Liver (tissue), 9 donors: Measurements from ENCODE around the gene LHFPL5. TPM values are rescaled to one million over a fixed set of nuclear protein-coding genes. Genes with fewer than 3 reads are reported as not detected.

Experiments
- DNase-seq: peaks from one replicate; pipeline ENCODE4 v3.0.0-alpha.2; 2017; ENCODE audit warnings: low spot score
- H3K27ac ChIP-seq, 2 donors: one replicate each; pipeline ENCODE4 v1.7.0; 2013; ENCODE audit warnings: inconsistent platforms in 2 of 2, low read length in 2 of 2, control low read depth in 1 of 2, low read depth in 1 of 2, mild to moderate bottlenecking in 1 of 2
- H3K27me3 ChIP-seq, 4 donors: one replicate each; pipeline versions ENCODE4 v1.6.1 to v1.7.0; 2013; ENCODE audit warnings: low read length in 3 of 4, inconsistent platforms in 1 of 4, mild to moderate bottlenecking in 1 of 4, moderate library complexity in 1 of 4; ENCODE audit not compliant: control insufficient read depth in 4 of 4, insufficient read depth in 4 of 4
- H3K36me3 ChIP-seq, 4 donors: one replicate each; pipeline versions ENCODE4 v1.6.1 to v1.7.0; 2013; ENCODE audit warnings: low read length in 3 of 4, mild to moderate bottlenecking in 3 of 4, low read depth in 1 of 4, moderate library complexity in 1 of 4; ENCODE audit not compliant: control insufficient read depth in 4 of 4, insufficient read depth in 3 of 4
- H3K4me1 ChIP-seq, 4 donors: one replicate each; pipeline versions ENCODE4 v1.6.1 to v1.7.0; 2013; ENCODE audit warnings: low read length in 3 of 4, mild to moderate bottlenecking in 3 of 4, moderate library complexity in 1 of 4; ENCODE audit not compliant: control insufficient read depth in 4 of 4, insufficient read depth in 4 of 4
- H3K4me3 ChIP-seq, 3 donors: one replicate each; pipeline versions ENCODE4 v1.6.1 to v1.7.0; 2013; ENCODE audit warnings: low read length in 3 of 3, control low read depth in 1 of 3, low read depth in 1 of 3, mild to moderate bottlenecking in 1 of 3
- H3K9ac ChIP-seq, 2 donors: one replicate each; pipeline ENCODE4 v1.7.0; 2013; ENCODE audit warnings: low read length in 2 of 2, mild to moderate bottlenecking in 2 of 2, moderate library complexity in 2 of 2, control low read depth in 1 of 2, low read depth in 1 of 2
- H3K9me3 ChIP-seq, 4 donors: one replicate each; pipeline versions ENCODE4 v1.6.1 to v1.7.0; 2013; ENCODE audit warnings: low read length in 3 of 4; ENCODE audit not compliant: control insufficient read depth in 4 of 4
- ATF3 ChIP-seq: IDR thresholded peaks from 2 replicates; pipeline ENCODE4 v1.6.1; 2016; ENCODE audit warnings: antibody characterized with exemption
- CTCF ChIP-seq: fragments of 150-350 bp; IDR thresholded peaks from 2 replicates; pipeline ENCODE4 v1.5.1; 2017; ENCODE audit warnings: improper control_type of control experiment, low read depth, low read length; ENCODE audit not compliant: missing input control
- EGR1 ChIP-seq, 2 donors: IDR thresholded peaks; 2 replicates each; pipeline ENCODE4 v1.6.1; 2016 to 2018; ENCODE audit warnings: antibody characterized with exemption in 2 of 2, low read depth in 2 of 2
- FOXA1 ChIP-seq: IDR thresholded peaks from 2 replicates; pipeline ENCODE4 v1.6.1; 2016; ENCODE audit warnings: antibody characterized with exemption
- FOXA2 ChIP-seq: IDR thresholded peaks from 2 replicates; pipeline ENCODE4 v1.6.1; 2016; ENCODE audit warnings: antibody characterized with exemption
- GABPA ChIP-seq, 2 donors: IDR thresholded peaks in 1 of 2; conservative IDR thresholded peaks in 1 of 2; 2 replicates each; pipeline ENCODE4 v1.6.1; 2016; ENCODE audit warnings: antibody characterized with exemption in 2 of 2, mild to moderate bottlenecking in 1 of 2, moderate library complexity in 1 of 2
- HNF4A ChIP-seq, 2 donors: conservative IDR thresholded peaks; 2 replicates each; pipeline ENCODE4 v1.6.1; 2016; ENCODE audit warnings: antibody characterized with exemption in 2 of 2, mild to moderate bottlenecking in 2 of 2
- HNF4G ChIP-seq: IDR thresholded peaks from 2 replicates; pipeline ENCODE4 v1.6.1; 2016; ENCODE audit warnings: antibody characterized with exemption
- JUND ChIP-seq, 2 donors: IDR thresholded peaks; 2 replicates each; pipeline ENCODE4 v1.6.1; 2016; ENCODE audit warnings: antibody characterized with exemption in 2 of 2
- MAX ChIP-seq: IDR thresholded peaks from 2 replicates; pipeline ENCODE4 v1.6.1; 2016; ENCODE audit warnings: antibody characterized with exemption
- NR2F2 ChIP-seq: IDR thresholded peaks from 2 replicates; pipeline ENCODE4 v1.6.1; 2016; ENCODE audit warnings: antibody characterized with exemption
- RAD21 ChIP-seq, 2 donors: IDR thresholded peaks; 2 replicates each; pipeline ENCODE4 v1.6.1; 2016; ENCODE audit warnings: antibody characterized with exemption in 2 of 2, mild to moderate bottlenecking in 2 of 2
- REST ChIP-seq: IDR thresholded peaks from 2 replicates; pipeline ENCODE4 v1.6.1; 2016; ENCODE audit warnings: antibody characterized with exemption, mild to moderate bottlenecking
- RXRA ChIP-seq, 2 donors: IDR thresholded peaks; 2 replicates each; pipeline ENCODE4 v1.6.1; 2017 to 2018; ENCODE audit warnings: antibody characterized with exemption in 2 of 2, mild to moderate bottlenecking in 1 of 2
- SP1 ChIP-seq: IDR thresholded peaks from 2 replicates; pipeline ENCODE4 v1.6.1; 2018; ENCODE audit warnings: antibody characterized with exemption, mild to moderate bottlenecking
- TAF1 ChIP-seq: conservative IDR thresholded peaks from 2 replicates; pipeline ENCODE4 v1.6.1; 2016; ENCODE audit warnings: antibody characterized with exemption, mild to moderate bottlenecking
- YY1 ChIP-seq: IDR thresholded peaks from 2 replicates; pipeline ENCODE4 v1.6.1; 2016; ENCODE audit warnings: antibody characterized with exemption, mild to moderate bottlenecking
- ZBTB33 ChIP-seq: IDR thresholded peaks from 2 replicates; pipeline ENCODE4 v1.6.1; 2016; ENCODE audit warnings: antibody characterized with exemption
- WGBS: extraction: QIAGEN DNeasy Blood & Tissue Kit; methylation state at CpG from one replicate; pipeline ENCODE4 v1.1.7; 2013; 5-methylcytosine and 5-hydroxymethylcytosine counted together
- polyA plus RNA-seq, 2 donors: library from polyadenylated mRNA; stranded (reverse) in 1 of 2; unstranded in 1 of 2; fragments of 200-250 nt in 1 of 2; fragments of >200 nt in 1 of 2; fragmentation: Nextera tagmentation in 1 of 2; extraction: Ambion mirVana in 1 of 2; gene quantifications; one replicate each; pipeline versions ENCODE4 v1.2.1 to v1.2.3, GENCODE V29; 2013 to 2015
- total RNA-seq, 2 donors: library from RNA; depleted of rRNA; stranded (reverse); fragments of >200 nt; gene quantifications; one replicate each; pipeline ENCODE4 v1.2.3, GENCODE V29; 2014
- donor health status: healthy.
- donor health status: healthy.
- donor health status: healthy.
- donor health status: healthy.
- donor health status: healthy.

Gene LHFPL5
- total and polyA plus RNA-seq, 4 donors: not detected

GRCh38 chr6:35852994-35853393 is 47.8 kb downstream of the LHFPL5 start:
- no peak overlapping the region for H3K27ac ChIP-seq
- no peaks in the 10 kb centered on the region for H3K27me3 ChIP-seq
- WGBS: 93% methylated on average over 4 of the region's 4 CpGs
- no peak overlapping the region for H3K9ac ChIP-seq
- H3K9me3 ChIP-seq: peaks cover 0 to 3% (median 0%) of the 10 kb centered on the region in 4 donors
- no peak for DNase-seq
- no peaks in the 10 kb centered on the region for H3K4me1 ChIP-seq
- H3K4me3 ChIP-seq: no peak overlapping the region
- peaks cover 10 to 27% (median 23%) of the 10 kb centered on the region in 4 donors for H3K36me3 ChIP-seq
- TF ChIP-seq MAX (no peak), FOXA2 (no peak), RAD21 (IDR thresholded peaks at IDR 0.05) (no peak), JUND (IDR thresholded peaks at IDR 0.05) (no peak), GABPA (IDR thresholded peaks at IDR 0.05 in 1 of 2, conservative IDR thresholded peaks at IDR 0.05 in 1 of 2) (no peak), EGR1 (IDR thresholded peaks at IDR 0.05; ENCODE audit: low read depth in 2 of 2) (no peak), HNF4G (no peak), ATF3 (no peak), ZBTB33 (no peak), FOXA1 (no peak)

- DNase-seq: no peak
- no peak overlapping the region for H3K4me3 ChIP-seq
- TF ChIP-seq HNF4A (conservative IDR thresholded peaks at IDR 0.05) (no peak), FOXA2 (no peak), YY1 (no peak), RXRA (IDR thresholded peaks at IDR 0.05) (no peak), TAF1 (no peak), NR2F2 (no peak), GABPA (IDR thresholded peaks at IDR 0.05 in 1 of 2, conservative IDR thresholded peaks at IDR 0.05 in 1 of 2) (no peak), REST (no peak), SP1 (no peak), EGR1 (IDR thresholded peaks at IDR 0.05; ENCODE audit: low read depth in 2 of 2) (no peak), JUND (IDR thresholded peaks at IDR 0.05) (no peak), RAD21 (IDR thresholded peaks at IDR 0.05) (no peak), ATF3 (no peak), FOXA1 (no peak), CTCF (no peak), HNF4G (no peak), ZBTB33 (no peak), MAX (no peak)
- no peak overlapping the region for H3K27ac ChIP-seq
- no peak overlapping the region for H3K9ac ChIP-seq
- 100% methylated on average over 1 of the region's 1 CpG for WGBS
- no peaks in the 10 kb centered on the region for H3K4me1 ChIP-seq
- H3K27me3 ChIP-seq: no peaks in the 10 kb centered on the region
- H3K9me3 ChIP-seq: no peaks in the 10 kb centered on the region
- peaks cover 10 to 32% (median 23%) of the 10 kb centered on the region in 4 donors for H3K36me3 ChIP-seq
Measured at GRCh38 chr6:35856250-35856649, 51.1 kb downstream of the LHFPL5 start.
